ENCODE results near the gene FGFRL1.
A peak's percentile ranks its signal among the peaks of the same experiment; 100 is the strongest.
"Not testable (repeated sequence)": the region's sequence is repeated elsewhere in the genome, so short reads cannot be mapped to it uniquely, and the experiment has no call there.

Gene FGFRL1

GRCh38 chr4:996997-997374, 14.4 kb upstream of the FGFRL1 start:
- DNase-seq (ENCODE audit: low read depth), result no peak
- no peak for TF ChIP-seq CTCF (conservative IDR thresholded peaks at IDR 0.05; ENCODE audit: low read depth, low read length)
- peak overlapping the region; percentile 14 for H3K4me3 ChIP-seq (ENCODE audit: low read length)

GRCh38 chr4:997375-998071, 13.9 kb upstream of the FGFRL1 start:
- peak overlapping the region; percentile 33 for H3K4me3 ChIP-seq (ENCODE audit: low read length)
- no peak for DNase-seq (ENCODE audit: low read depth)
- no peak for TF ChIP-seq CTCF (conservative IDR thresholded peaks at IDR 0.05; ENCODE audit: low read depth, low read length)

GRCh38 chr4:998096-998691, 13.2 kb upstream of the FGFRL1 start:
- TF ChIP-seq CTCF (conservative IDR thresholded peaks at IDR 0.05; ENCODE audit: low read depth, low read length), result no peak
- DNase-seq (ENCODE audit: low read depth), result no peak
- H3K4me3 ChIP-seq (ENCODE audit: low read length), result no peak overlapping the region

- not testable (repeated sequence) for DNase-seq (ENCODE audit: low read depth); H3K4me3 ChIP-seq (ENCODE audit: low read length)
These were observed 12.1 kb upstream of the FGFRL1 start for GRCh38 chr4:999240-999863.

GRCh38 chr4:999882-1000425, 11.5 kb upstream of the FGFRL1 start:
- DNase-seq (ENCODE audit: low read depth), result no peak
- TF ChIP-seq CTCF (conservative IDR thresholded peaks at IDR 0.05; ENCODE audit: low read depth, low read length), result no peak

GRCh38 chr4:1000686-1001260, 10.7 kb upstream of the FGFRL1 start:
- H3K4me3 ChIP-seq (ENCODE audit: low read length), result no peak overlapping the region
- DNase-seq (ENCODE audit: low read depth), result no peak
- TF ChIP-seq CTCF (conservative IDR thresholded peaks at IDR 0.05; ENCODE audit: low read depth, low read length), result no peak

More at GRCh38 chr4:999882-1000425, 11.5 kb upstream of the FGFRL1 start:
- no peak overlapping the region for H3K4me3 ChIP-seq (ENCODE audit: low read length)

- DNase-seq (ENCODE audit: low read depth), result no peak
- no peak overlapping the region for H3K4me3 ChIP-seq (ENCODE audit: low read length)
- no peak for TF ChIP-seq CTCF (conservative IDR thresholded peaks at IDR 0.05; ENCODE audit: low read depth, low read length)
These were observed 9.8 kb upstream of the FGFRL1 start for GRCh38 chr4:1001561-1002130.

Measured in retinal pigment epithelial cell (primary cell).